Lower lobe of right lung (tissue), 2 donors: ENCODE data around the gene SH2D5. TPM values are rescaled to one million over a fixed set of nuclear protein-coding genes. Genes with fewer than 3 reads are reported as not detected.

Experiments used
- ATAC-seq, 2 donors: fragments of 200-7000 bp; cut with Tn5 transposase; one replicate each; pipeline ENCODE4 v1.9.1; 2020 to 2022; ENCODE audit warnings: mild to moderate bottlenecking in 2 of 2, moderate library complexity in 2 of 2
- DNase-seq: peaks from one replicate; pipeline ENCODE4 v3.0.0-alpha.2; 2020
- H3K27ac ChIP-seq: fragments of 200-600 bp; one replicate; pipeline ENCODE4 v1.8.0; 2022
- H3K27me3 ChIP-seq: fragments of 200-600 bp; one replicate; pipeline ENCODE4 v1.8.0; 2022; ENCODE audit warnings: low read depth
- H3K36me3 ChIP-seq: fragments of 200-600 bp; one replicate; pipeline ENCODE4 v1.8.0; 2022; ENCODE audit warnings: mild to moderate bottlenecking
- H3K4me1 ChIP-seq: fragments of 200-600 bp; one replicate; pipeline ENCODE4 v1.8.0; 2022
- H3K4me3 ChIP-seq: fragments of 200-600 bp; one replicate; pipeline ENCODE4 v1.8.0; 2022; ENCODE audit warnings: mild to moderate bottlenecking
- H3K9me3 ChIP-seq: fragments of 200-600 bp; one replicate; pipeline ENCODE4 v1.8.0; 2022
- CTCF ChIP-seq: fragments of 200-600 bp; IDR thresholded peaks from one replicate; pipeline ENCODE4 v1.8.0; 2022; ENCODE audit warnings: antibody characterized with exemption, mild to moderate bottlenecking
- intact Hi-C: fragments of 100-400 bp; cut with DNase I; formaldehyde crosslinking; loops from one replicate; pipeline ENCODE4 v1.11.0; 2022
- total RNA-seq: library from RNA; stranded (reverse); fragmentation: NEBNext Ultra II Directional; extraction: Animal tissue kit (Norgen Biotek cat#: 25700); gene quantifications from one replicate; pipeline ENCODE4 v1.2.1, GENCODE V29; 2021
- donor health status: DM: no; HTN: yes; CAD: no; lungs with severe emphysema.

Gene SH2D5
- total RNA-seq, 1 donor from 2014 or later: not detected

DNA sequence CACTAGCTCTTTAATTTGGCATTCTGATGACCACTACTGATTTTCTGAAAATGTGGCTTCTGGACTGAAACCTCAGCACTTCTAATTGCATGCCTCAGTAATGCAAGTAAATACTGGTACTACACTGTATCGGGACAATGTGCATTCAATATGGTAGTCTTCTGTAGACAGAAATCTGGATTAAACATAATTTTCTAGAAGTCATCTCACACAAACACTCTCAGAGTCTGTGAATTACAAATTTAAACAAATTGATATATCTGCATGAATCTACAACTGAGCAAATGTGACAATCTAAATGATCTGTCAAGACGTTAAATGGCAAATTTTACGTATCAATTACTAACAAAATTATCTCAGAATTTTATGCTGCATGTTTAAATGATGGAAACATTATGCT, 30.9 kb upstream of the SH2D5 start:
- no peaks in the 10 kb centered on the region for H3K9me3 ChIP-seq
- H3K27me3 ChIP-seq: no peaks in the 10 kb centered on the region
- H3K27ac ChIP-seq: no peak overlapping the region
- intact Hi-C loops: no loop called here
- no peak overlapping the region for H3K4me3 ChIP-seq
- no peak for ATAC-seq
- TF ChIP-seq CTCF: no peak
- no peaks in the 10 kb centered on the region for H3K4me1 ChIP-seq
- peaks cover 100% of the 10 kb centered on the region for H3K36me3 ChIP-seq
- DNase-seq: no peak

DNA sequence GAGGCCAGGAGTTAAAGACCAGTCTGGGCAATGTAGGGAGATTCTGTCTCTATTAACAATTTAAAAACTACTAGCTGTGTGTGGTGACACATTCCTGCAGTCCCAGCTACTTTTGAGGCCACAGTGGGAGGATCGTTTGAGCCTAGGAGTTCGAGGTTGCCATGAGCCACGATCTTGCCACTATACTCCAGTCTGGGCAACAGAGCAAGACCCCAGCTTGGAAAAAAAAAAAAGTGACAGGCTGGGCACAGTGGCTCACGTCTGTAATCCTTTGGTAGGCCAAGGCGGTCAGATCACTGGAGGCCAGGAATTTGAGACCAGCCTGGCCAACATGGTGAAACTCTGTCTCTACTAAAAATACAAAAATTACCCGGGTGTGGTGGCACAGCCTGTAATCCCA, 27.8 kb upstream of the SH2D5 start:
- TF ChIP-seq CTCF: no peak
- H3K36me3 ChIP-seq: peaks cover 100% of the 10 kb centered on the region
- no peak overlapping the region for H3K27ac ChIP-seq
- intact Hi-C loops: no loop called here
- ATAC-seq (no peak), DNase-seq (no peak)
- no peaks in the 10 kb centered on the region for H3K27me3 ChIP-seq
- no peak overlapping the region for H3K4me3 ChIP-seq
- no peaks in the 10 kb centered on the region for H3K9me3 ChIP-seq
- no peaks in the 10 kb centered on the region for H3K4me1 ChIP-seq

DNA sequence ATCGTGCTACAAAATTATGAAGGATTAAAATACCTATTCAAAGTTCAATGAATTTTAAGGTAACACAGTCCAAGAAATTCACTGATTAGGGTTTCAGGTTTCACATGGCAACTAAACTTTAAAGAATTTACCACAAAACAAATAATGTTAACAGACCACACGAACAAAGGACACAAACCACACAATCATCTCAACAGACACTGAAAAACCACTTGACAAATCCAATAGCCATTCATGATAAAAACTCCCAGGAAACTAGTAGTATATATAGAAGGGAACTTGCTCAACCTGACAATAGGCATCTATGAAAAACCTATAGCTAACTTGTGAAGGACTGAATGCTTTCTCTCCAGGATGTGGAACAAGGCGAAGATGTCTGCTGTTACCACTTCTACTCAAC, 21.1 kb upstream of the SH2D5 start:
- intact Hi-C loops: no loop called here
- no peaks in the 10 kb centered on the region for H3K27me3 ChIP-seq
- no peaks in the 10 kb centered on the region for H3K4me1 ChIP-seq
- ATAC-seq (no peak), DNase-seq (no peak)
- TF ChIP-seq CTCF: no peak
- peaks cover 82% of the 10 kb centered on the region for H3K36me3 ChIP-seq
- H3K9me3 ChIP-seq: no peaks in the 10 kb centered on the region
- no peak overlapping the region for H3K27ac ChIP-seq
- H3K4me3 ChIP-seq: no peak overlapping the region

DNA sequence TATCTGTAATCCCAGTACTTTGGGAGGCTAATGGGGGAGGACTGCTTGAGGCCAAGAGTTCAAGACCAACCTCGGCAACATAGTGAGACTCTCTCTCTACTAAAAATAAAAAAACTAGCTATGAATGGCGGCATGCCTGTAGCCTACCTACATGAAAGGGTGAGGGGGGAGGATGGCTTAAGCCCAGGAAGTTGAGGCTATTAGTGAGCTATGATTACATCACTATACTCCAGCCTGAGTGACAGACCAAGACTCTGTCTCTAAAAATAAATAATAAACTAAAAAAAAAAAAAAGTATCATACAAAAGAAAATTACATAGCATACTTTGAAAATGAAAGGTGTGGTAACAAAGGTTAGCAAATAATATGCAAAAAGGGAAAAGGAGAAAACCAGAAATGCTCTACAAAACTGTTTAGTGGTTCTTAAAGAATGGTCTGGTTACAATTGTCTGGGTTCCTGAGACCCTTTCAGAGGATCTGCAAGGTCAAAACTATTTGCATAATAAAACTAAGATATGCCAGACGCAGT, 19.0 kb upstream of the SH2D5 start:
- intact Hi-C loops: no loop called here
- no peak overlapping the region for H3K4me3 ChIP-seq
- H3K9me3 ChIP-seq: no peaks in the 10 kb centered on the region
- H3K36me3 ChIP-seq: peaks cover 82% of the 10 kb centered on the region
- no peaks in the 10 kb centered on the region for H3K27me3 ChIP-seq
- ATAC-seq (no peak), DNase-seq (no peak)
- H3K4me1 ChIP-seq: no peaks in the 10 kb centered on the region
- no peak for TF ChIP-seq CTCF
- no peak overlapping the region for H3K27ac ChIP-seq

- H3K27me3 ChIP-seq: no peaks in the 10 kb centered on the region
- peaks cover 78% of the 10 kb centered on the region for H3K36me3 ChIP-seq
- H3K9me3 ChIP-seq: no peaks in the 10 kb centered on the region
- TF ChIP-seq CTCF: no peak
- no peak overlapping the region for H3K27ac ChIP-seq
- H3K4me1 ChIP-seq: no peaks in the 10 kb centered on the region
- no peak for ATAC-seq
- no peak for DNase-seq
- intact Hi-C loops: no loop called here
- H3K4me3 ChIP-seq: no peak overlapping the region
Measured at GRCh38 chr1:20742671-20743070, 10.2 kb upstream of the SH2D5 start.

DNA sequence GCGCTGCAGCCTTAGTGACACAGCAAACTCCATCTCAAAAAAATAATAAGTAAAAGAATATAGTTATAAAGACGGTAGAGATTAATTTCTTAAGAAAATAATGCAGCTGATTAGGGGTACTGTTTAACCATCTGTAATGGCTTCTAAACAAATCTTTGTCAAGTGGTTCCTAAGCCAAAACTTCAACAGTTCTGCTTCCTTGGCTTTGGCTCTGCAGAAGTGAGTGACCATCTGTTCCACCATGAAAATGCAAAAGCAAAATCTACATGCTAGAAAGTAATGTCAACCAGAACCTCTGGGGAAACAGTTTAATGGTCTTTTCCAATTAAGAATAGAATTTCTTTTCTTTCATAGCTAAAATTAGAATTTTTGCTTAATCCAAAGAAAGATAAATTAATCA, 8.3 kb upstream of the SH2D5 start:
- no peak for ATAC-seq

More for the DNA sequence above, 8.3 kb upstream of the SH2D5 start:
- H3K27ac ChIP-seq: no peak overlapping the region
- no peak for DNase-seq
- H3K27me3 ChIP-seq: no peaks in the 10 kb centered on the region
- peaks cover 64% of the 10 kb centered on the region for H3K36me3 ChIP-seq
- no peaks in the 10 kb centered on the region for H3K9me3 ChIP-seq
- no peak for TF ChIP-seq CTCF
- no peaks in the 10 kb centered on the region for H3K4me1 ChIP-seq
- H3K4me3 ChIP-seq: no peak overlapping the region
- intact Hi-C loops: no loop called here
